ENCODE results near the gene NR1H4. TPM values are rescaled to one million over a fixed set of nuclear protein-coding genes. Genes with fewer than 3 reads are reported as not detected.

NR1H4 gene
- total RNA-seq, 1 donor from 2014 or later, result 0.13 TPM

DNA sequence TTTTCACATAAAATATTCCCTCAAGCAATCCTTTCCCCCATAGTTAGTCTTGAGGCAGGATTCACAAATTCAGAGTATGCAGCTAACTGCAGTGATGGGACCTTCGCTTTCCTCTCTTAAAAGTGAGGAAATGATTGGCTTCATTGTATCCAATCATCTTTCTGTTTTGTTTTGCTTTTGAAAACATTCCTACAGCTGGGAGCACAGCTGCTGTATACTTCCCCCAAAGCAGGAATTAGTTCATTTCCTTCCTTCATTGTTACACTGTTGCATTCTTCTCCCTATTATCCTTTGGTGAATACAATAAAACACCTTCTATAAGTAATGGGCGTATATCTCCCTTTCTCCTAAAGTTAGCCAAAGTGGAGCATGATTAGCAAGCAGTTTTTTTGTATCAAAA lies 90.4 kb downstream of the NR1H4 start:
- TF ChIP-seq, protein P1, sequence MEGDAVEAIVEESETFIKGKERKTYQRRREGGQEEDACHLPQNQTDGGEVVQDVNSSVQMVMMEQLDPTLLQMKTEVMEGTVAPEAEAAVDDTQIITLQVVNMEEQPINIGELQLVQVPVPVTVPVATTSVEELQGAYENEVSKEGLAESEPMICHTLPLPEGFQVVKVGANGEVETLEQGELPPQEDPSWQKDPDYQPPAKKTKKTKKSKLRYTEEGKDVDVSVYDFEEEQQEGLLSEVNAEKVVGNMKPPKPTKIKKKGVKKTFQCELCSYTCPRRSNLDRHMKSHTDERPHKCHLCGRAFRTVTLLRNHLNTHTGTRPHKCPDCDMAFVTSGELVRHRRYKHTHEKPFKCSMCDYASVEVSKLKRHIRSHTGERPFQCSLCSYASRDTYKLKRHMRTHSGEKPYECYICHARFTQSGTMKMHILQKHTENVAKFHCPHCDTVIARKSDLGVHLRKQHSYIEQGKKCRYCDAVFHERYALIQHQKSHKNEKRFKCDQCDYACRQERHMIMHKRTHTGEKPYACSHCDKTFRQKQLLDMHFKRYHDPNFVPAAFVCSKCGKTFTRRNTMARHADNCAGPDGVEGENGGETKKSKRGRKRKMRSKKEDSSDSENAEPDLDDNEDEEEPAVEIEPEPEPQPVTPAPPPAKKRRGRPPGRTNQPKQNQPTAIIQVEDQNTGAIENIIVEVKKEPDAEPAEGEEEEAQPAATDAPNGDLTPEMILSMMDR (IDR thresholded peaks at IDR 0.05; ENCODE audit: insufficient read depth, low read length, poor library complexity, severe bottlenecking), result no peak
- no peak overlapping the region for H3K4me3 ChIP-seq (ENCODE audit: low read depth, low read length)
- H3K27me3 ChIP-seq (ENCODE audit: control insufficient read depth, insufficient read depth, low read length), result no peaks in the 10 kb centered on the region
- H3K36me3 ChIP-seq (ENCODE audit: control insufficient read depth, insufficient read depth, low read length), result no peaks in the 10 kb centered on the region
- no peak for DNase-seq (ENCODE audit: low read depth)

DNA sequence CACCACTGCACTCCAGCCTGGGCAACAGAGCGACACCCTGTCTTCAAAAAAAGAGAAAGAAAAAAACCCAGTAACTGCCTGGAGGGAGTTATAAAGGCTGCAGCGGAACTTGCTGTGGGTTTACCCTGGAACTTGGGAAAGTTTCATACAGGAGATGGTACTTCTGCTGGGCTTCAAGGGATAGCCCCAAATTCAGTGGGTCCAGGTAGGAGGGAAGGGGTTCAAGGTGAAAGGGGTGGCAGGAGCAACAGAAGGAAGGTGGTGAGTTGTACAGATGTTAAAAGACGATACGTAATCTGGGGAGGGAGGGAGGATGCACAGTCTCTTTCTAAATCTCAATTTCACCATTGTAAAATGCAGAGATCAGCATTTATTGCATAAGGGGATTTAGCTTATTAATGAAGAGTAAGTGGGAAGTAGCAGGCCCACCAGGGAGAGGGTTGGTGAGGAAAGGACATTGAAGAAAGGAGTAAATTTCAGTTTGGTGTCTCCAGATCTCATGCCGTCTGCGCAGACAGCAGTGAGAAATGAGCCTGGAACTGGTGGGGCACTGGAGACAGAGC lies 91.3 kb downstream of the NR1H4 start:
- no peak overlapping the region for H3K4me3 ChIP-seq (ENCODE audit: low read depth, low read length)
- DNase-seq (ENCODE audit: low read depth), result no peak
- no peaks in the 10 kb centered on the region for H3K36me3 ChIP-seq (ENCODE audit: control insufficient read depth, insufficient read depth, low read length)
- TF ChIP-seq, protein P1 (IDR thresholded peaks at IDR 0.05; ENCODE audit: insufficient read depth, low read length, poor library complexity, severe bottlenecking), result no peak
- H3K27me3 ChIP-seq (ENCODE audit: control insufficient read depth, insufficient read depth, low read length), result no peaks in the 10 kb centered on the region

DNA sequence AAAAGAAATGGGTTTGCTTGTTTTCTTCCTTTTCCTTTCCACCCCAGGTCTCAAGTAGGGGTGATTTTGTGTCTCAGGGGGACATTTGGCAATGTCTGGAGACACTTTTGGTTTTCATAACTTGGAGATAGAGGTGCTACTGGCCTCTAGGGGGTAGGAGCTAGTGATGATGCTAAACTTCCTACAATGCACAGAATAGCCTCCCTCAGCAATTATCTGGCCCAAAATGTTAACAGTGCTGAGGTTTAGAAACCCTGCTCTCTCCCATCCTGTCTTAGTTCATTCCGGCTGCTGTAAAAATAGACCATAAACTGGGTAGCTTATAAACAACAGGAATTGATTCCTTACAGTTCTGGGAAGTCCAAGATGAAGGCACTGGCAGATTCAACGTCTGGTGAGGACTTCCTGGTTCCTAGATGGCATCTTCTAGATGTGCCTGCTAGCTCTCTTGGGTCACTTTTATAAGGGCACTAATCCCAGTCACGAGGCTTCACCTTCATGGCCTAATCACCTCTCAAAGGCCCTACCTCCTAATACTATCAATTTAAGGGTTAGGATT lies 92.4 kb downstream of the NR1H4 start:
- TF ChIP-seq, protein P1 (IDR thresholded peaks at IDR 0.05; ENCODE audit: insufficient read depth, low read length, poor library complexity, severe bottlenecking), result no peak
- no peak overlapping the region for H3K4me3 ChIP-seq (ENCODE audit: low read depth, low read length)
- H3K27me3 ChIP-seq (ENCODE audit: control insufficient read depth, insufficient read depth, low read length), result no peaks in the 10 kb centered on the region
- DNase-seq (ENCODE audit: low read depth), result no peak
- H3K36me3 ChIP-seq (ENCODE audit: control insufficient read depth, insufficient read depth, low read length), result no peaks in the 10 kb centered on the region

DNA sequence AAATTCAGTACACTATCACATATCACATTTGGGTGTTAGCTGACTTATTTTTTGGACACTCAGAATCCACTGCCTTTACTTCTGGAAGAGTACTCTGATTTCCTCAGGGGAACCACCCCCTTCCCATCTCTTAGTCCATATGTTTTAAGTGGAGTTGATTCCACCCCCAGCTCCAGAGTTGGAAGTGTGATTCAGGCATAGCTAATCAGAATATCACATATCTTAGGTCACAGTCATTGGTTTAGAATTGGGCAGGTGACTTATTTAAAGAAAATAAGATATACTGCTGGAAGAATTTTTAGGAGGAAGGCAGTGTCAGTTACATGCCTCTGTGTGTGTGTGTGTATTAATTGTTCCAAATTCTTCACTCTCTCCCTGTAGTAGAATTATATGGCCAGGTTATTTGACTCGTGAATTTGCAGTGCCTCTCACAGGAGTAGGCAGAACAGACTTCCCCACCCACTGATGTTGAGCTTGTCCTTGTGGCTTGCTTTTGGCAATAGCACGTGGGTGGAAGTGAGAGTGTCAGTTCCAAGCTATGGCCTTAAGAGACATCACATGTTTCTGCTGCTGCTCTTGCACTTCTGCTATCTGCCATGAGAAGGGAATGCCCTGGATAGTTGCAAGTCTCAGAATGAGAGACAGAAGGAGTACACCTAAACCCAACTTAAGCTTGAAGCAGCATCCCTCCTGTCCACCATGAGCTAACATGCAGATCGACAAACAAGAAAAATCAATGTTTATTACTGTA lies 93.4 kb downstream of the NR1H4 start:
- Histone ChIP-seq H3K36me3 (ENCODE audit: control insufficient read depth, insufficient read depth, low read length) (no peaks in the 10 kb centered on the region), H3K27me3 (ENCODE audit: control insufficient read depth, insufficient read depth, low read length) (no peaks in the 10 kb centered on the region), H3K4me3 (ENCODE audit: low read depth, low read length) (no peak overlapping the region)
- TF ChIP-seq, protein P1 (IDR thresholded peaks at IDR 0.05; ENCODE audit: insufficient read depth, low read length, poor library complexity, severe bottlenecking), result no peak
- no peak for DNase-seq (ENCODE audit: low read depth)

DNA sequence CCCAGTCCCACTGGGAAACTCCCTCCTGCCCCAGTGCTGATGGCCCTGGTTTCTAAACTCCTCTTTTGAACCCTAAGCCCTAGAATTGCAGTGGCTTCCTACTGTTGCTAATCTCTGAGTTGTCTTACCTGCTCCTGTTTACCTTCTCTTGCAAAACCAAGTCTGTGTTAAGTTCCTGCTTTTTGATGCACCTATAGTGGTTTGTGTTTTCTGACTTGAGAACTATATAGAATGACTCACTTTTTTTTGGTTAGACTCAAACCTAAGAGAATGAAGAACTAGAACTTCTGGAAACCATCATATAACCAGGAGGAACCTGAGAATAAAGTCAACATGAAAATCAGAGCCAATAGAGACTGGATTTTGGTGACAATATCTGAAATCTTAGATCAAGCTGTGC lies 94.3 kb downstream of the NR1H4 start:
- TF ChIP-seq, protein P1 (IDR thresholded peaks at IDR 0.05; ENCODE audit: insufficient read depth, low read length, poor library complexity, severe bottlenecking), result no peak
- Histone ChIP-seq H3K4me3 (ENCODE audit: low read depth, low read length) (no peak overlapping the region), H3K27me3 (ENCODE audit: control insufficient read depth, insufficient read depth, low read length) (no peaks in the 10 kb centered on the region), H3K36me3 (ENCODE audit: control insufficient read depth, insufficient read depth, low read length) (no peaks in the 10 kb centered on the region)
- no peak for DNase-seq (ENCODE audit: low read depth)
